Right atrium auricular region (tissue), 2 donors: ENCODE data around the gene MRPL55. TPM values are rescaled to one million over a fixed set of nuclear protein-coding genes. Genes with fewer than 3 reads are reported as not detected.

Experiments used
- DNase-seq: peaks from one replicate; pipeline ENCODE4 v3.0.0-alpha.2; 2019; ENCODE audit warnings: low spot score
- H3K27ac ChIP-seq, 2 donors: fragments of 200-600 bp; sonication (generic); 1 replicate in 1 of 2; 2 replicates in 1 of 2; pipeline ENCODE4 v1.5.1; 2016 to 2019
- H3K27me3 ChIP-seq, 2 donors: fragments of 200-600 bp; sonication (generic); one replicate each; pipeline versions ENCODE4 v1.5.1 to v1.6.0; 2017 to 2019
- H3K36me3 ChIP-seq: fragments of 200-600 bp; sonication (generic); one replicate; pipeline ENCODE4 v1.5.1; 2016
- H3K4me1 ChIP-seq, 2 donors: fragments of 200-600 bp; sonication (generic); one replicate each; pipeline versions ENCODE4 v1.5.1 to v1.6.0; 2017 to 2019
- H3K4me3 ChIP-seq, 2 donors: fragments of 200-600 bp; sonication (generic); 1 replicate in 1 of 2; 2 replicates in 1 of 2; pipeline ENCODE4 v1.5.1; 2017 to 2019; ENCODE audit warnings: mild to moderate bottlenecking in 1 of 2, moderate library complexity in 1 of 2
- H3K9me3 ChIP-seq, 2 donors: fragments of 200-600 bp; sonication (generic); one replicate each; pipeline ENCODE4 v1.5.1; 2019
- CTCF ChIP-seq, 2 donors: fragments of 200-600 bp; sonication (generic); IDR thresholded peaks; one replicate each; pipeline ENCODE4 v1.5.1; 2019; ENCODE audit warnings: antibody characterized with exemption in 2 of 2
- total RNA-seq, 2 donors: library from RNA; depleted of rRNA; stranded (reverse); fragments of >200 nt; gene quantifications; one replicate each; pipeline ENCODE4 v1.1.0, GENCODE V29; 2016

Gene MRPL55
- total RNA-seq, 2 donors from 2014 or later = 76.6 to 81.2 TPM

DNA sequence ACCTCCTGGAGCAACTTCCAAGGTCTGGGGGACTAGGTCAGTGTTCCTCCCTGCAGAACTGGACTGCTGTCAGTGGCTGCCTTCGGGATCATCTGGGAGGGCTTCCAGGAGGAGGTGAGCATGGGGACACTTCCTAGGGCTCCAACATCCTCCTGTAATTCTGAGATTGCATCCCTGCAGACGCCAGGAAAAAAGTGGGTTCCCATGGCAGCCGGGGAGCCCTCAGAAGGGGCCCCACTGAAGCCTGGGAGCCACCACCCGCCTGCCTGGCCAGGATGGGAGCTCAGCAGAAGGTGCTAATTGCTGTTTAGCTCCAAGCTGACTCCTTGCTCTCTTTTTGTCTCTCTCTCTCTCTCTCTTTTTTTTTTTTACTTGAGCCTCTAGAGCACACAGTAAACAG is 42.7 kb downstream of the MRPL55 start:
- no peaks in the 10 kb centered on the region for H3K36me3 ChIP-seq
- no peaks in the 10 kb centered on the region for H3K4me1 ChIP-seq
- no peak overlapping the region for H3K4me3 ChIP-seq
- TF ChIP-seq CTCF (IDR thresholded peaks at IDR 0.05) = no peak
- no peak overlapping the region for H3K27ac ChIP-seq
- no peak for DNase-seq
- H3K9me3 ChIP-seq = no peaks in the 10 kb centered on the region
- H3K27me3 ChIP-seq = peaks cover 0 to 16% of the 10 kb centered on the region in 2 donors

DNA sequence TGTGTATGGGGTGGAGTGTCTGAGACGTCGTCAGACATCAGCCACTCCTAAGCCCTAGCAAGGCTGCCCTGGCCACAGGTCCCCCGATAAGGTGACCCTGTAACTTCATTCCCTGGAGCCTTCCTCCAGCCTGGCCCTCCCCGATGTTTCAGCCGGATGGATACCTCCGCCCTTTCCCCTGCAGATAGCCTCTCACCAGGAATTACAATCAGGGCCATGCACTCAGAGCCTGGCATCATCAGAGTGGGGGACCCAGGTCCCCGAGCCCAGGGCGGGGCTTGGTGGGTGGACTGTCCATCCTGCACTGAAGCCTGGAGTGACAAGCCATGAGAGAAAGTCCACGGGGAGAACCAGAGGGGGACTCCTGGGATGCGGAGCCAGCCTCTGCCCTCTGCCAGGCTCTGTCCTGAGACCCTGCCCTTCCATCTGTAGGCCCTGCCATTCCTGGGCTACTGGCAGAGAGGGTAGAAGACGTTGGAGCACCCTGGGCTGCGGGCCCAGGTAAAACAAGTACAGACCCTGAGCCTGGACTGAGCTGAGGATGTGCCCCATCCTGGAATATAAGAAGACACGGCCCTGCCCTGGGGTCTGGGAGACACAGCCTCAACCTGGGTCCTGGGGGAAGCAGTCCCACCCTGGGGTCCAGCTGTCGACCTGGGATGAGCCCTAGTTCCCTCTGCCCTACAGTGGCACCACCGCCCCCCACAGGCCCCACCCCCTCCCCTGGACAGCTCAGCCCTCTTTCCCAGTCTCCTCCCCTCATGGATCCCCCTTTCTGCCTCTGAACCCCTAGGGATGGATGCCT is 43.4 kb downstream of the MRPL55 start:
- Histone ChIP-seq H3K27me3 (peaks cover 5 to 23% of the 10 kb centered on the region in 2 donors), H3K4me3 (no peak overlapping the region), H3K36me3 (no peaks in the 10 kb centered on the region), H3K4me1 (peaks cover 0 to 3% of the 10 kb centered on the region in 2 donors), H3K27ac (no peak overlapping the region), H3K9me3 (no peaks in the 10 kb centered on the region)
- TF ChIP-seq CTCF (IDR thresholded peaks at IDR 0.05) = no peak
- DNase-seq = no peak

- Histone ChIP-seq H3K27ac (no peak overlapping the region), H3K27me3 (peaks cover 13 to 31% of the 10 kb centered on the region in 2 donors), H3K4me1 (peaks cover 0 to 11% of the 10 kb centered on the region in 2 donors), H3K4me3 (no peak overlapping the region), H3K9me3 (no peaks in the 10 kb centered on the region), H3K36me3 (no peaks in the 10 kb centered on the region)
- no peak for TF ChIP-seq CTCF (IDR thresholded peaks at IDR 0.05)
- DNase-seq = no peak
These were observed 44.2 kb downstream of the MRPL55 start for GRCh38 chr1:228064741-228065542.

- no peak for TF ChIP-seq CTCF (IDR thresholded peaks at IDR 0.05)
- no peaks in the 10 kb centered on the region for H3K9me3 ChIP-seq
- H3K27ac ChIP-seq = no peak overlapping the region
- peaks cover 18 to 37% of the 10 kb centered on the region in 2 donors for H3K27me3 ChIP-seq
- H3K4me1 ChIP-seq = peaks cover 0 to 17% of the 10 kb centered on the region in 2 donors
- H3K4me3 ChIP-seq = no peak overlapping the region
- no peak for DNase-seq
- H3K36me3 ChIP-seq = no peaks in the 10 kb centered on the region
These were observed 44.8 kb downstream of the MRPL55 start for GRCh38 chr1:228064296-228064695.

- H3K27ac ChIP-seq = no peak overlapping the region
- DNase-seq = no peak
- no peaks in the 10 kb centered on the region for H3K36me3 ChIP-seq
- peaks cover 0 to 22% of the 10 kb centered on the region in 2 donors for H3K4me1 ChIP-seq
- H3K9me3 ChIP-seq = no peaks in the 10 kb centered on the region
- TF ChIP-seq CTCF (IDR thresholded peaks at IDR 0.05) = no peak
- H3K4me3 ChIP-seq = no peak overlapping the region
- H3K27me3 ChIP-seq = peaks cover 25 to 45% of the 10 kb centered on the region in 2 donors
These were observed 45.6 kb downstream of the MRPL55 start for GRCh38 chr1:228063251-228064191.
